OCI-LY1 (cell line): Measurements from ENCODE around the gene PLEKHH1.

Experiments
- H2AFZ ChIP-seq: fragments of 200-600 bp; sonication (generic), shearing (Covaris generic); 2 replicates; pipeline ENCODE4 v1.6.0; 2014; ENCODE audit warnings: antibody characterized with exemption, mild to moderate bottlenecking, low read length
- H3F3A ChIP-seq: fragments of 200-600 bp; sonication (generic), shearing (Covaris generic); 2 replicates; pipeline ENCODE4 v1.6.0; 2014; ENCODE audit warnings: mild to moderate bottlenecking, antibody characterized with exemption, low read length, moderate library complexity; ENCODE audit not compliant: insufficient read depth
- H3K27ac ChIP-seq: fragments of 200-600 bp; sonication (generic); 2 replicates; pipeline ENCODE4 v1.5.1; 2014; ENCODE audit warnings: low read length, mixed run types, mild to moderate bottlenecking, low read depth; ENCODE audit not compliant: poor library complexity, severe bottlenecking
- H3K27me3 ChIP-seq: fragments of 200-600 bp; sonication (generic); 2 replicates; pipeline ENCODE4 v1.6.0; 2014; ENCODE audit warnings: antibody characterized with exemption, mild to moderate bottlenecking, low read length, moderate library complexity; ENCODE audit not compliant: insufficient read depth
- H3K36me3 ChIP-seq: fragments of 200-600 bp; sonication (generic); 2 replicates; pipeline ENCODE4 v1.6.1; 2014; ENCODE audit warnings: mild to moderate bottlenecking, antibody characterized with exemption, low read length, moderate library complexity, mixed read lengths; ENCODE audit not compliant: insufficient read depth
- H3K4me1 ChIP-seq: fragments of 200-600 bp; sonication (generic); 2 replicates; pipeline ENCODE4 v1.5.1; 2014; ENCODE audit warnings: mild to moderate bottlenecking, low read length, moderate library complexity; ENCODE audit not compliant: insufficient read depth, severe bottlenecking
- H3K4me2 ChIP-seq: fragments of 200-600 bp; sonication (generic), shearing (Covaris generic); 2 replicates; pipeline ENCODE4 v1.6.1; 2014; ENCODE audit warnings: low read length
- H3K4me3 ChIP-seq: fragments of 200-600 bp; sonication (generic); 2 replicates; pipeline ENCODE4 v1.5.1; 2014; ENCODE audit warnings: low read length, low read depth, mild to moderate bottlenecking, mixed read lengths; ENCODE audit not compliant: poor library complexity, severe bottlenecking
- H3K79me2 ChIP-seq: fragments of 200-600 bp; shearing (Covaris generic); 2 replicates; pipeline ENCODE4 v1.6.1; 2016; ENCODE audit warnings: mixed run types, low read length, mixed read lengths; ENCODE audit not compliant: insufficient read depth
- H3K9ac ChIP-seq: fragments of 200-600 bp; sonication (generic), shearing (Covaris generic); 2 replicates; pipeline ENCODE4 v1.6.1; 2014; ENCODE audit warnings: mild to moderate bottlenecking, low read length, mixed read lengths
- H3K9me2 ChIP-seq: fragments of 200-600 bp; sonication (generic), shearing (Covaris generic); 2 replicates; pipeline ENCODE4 v1.6.1; 2014; ENCODE audit warnings: low read depth, mild to moderate bottlenecking, low read length, mixed read lengths
- H3K9me3 ChIP-seq: fragments of 200-600 bp; shearing (Covaris generic); 2 replicates; pipeline ENCODE4 v1.6.1; 2014; ENCODE audit warnings: low read length, mixed read lengths
- H4K20me1 ChIP-seq: fragments of 200-600 bp; sonication (generic), shearing (Covaris generic); 2 replicates; pipeline ENCODE4 v1.6.0; 2016; ENCODE audit warnings: mild to moderate bottlenecking, low read length; ENCODE audit not compliant: insufficient read depth
- CTCF ChIP-seq: fragments of 200-600 bp; sonication (generic), shearing (Covaris generic); IDR thresholded peaks from 2 replicates; pipeline ENCODE4 v1.5.1; 2017; ENCODE audit warnings: mild to moderate bottlenecking, antibody characterized with exemption, low read length, moderate library complexity, mixed read lengths
- EZH2 ChIP-seq: fragments of 200-600 bp; sonication (generic), shearing (Covaris generic); IDR thresholded peaks from 2 replicates; pipeline ENCODE4 v1.8.0; 2017; ENCODE audit warnings: borderline replicate concordance, mixed run types, mild to moderate bottlenecking, antibody characterized with exemption, low read length, moderate library complexity, mixed read lengths

Gene PLEKHH1

GRCh38 chr14:67627519-67627918, 94.4 kb downstream of the PLEKHH1 start:
- no peak for TF ChIP-seq CTCF
- TF ChIP-seq EZH2, result no peak
- H3K9ac ChIP-seq, result no peak overlapping the region
- H2AFZ ChIP-seq, result no peak overlapping the region
- H3K27ac ChIP-seq, result no peak overlapping the region
- H3K27me3 ChIP-seq, result no peaks in the 10 kb centered on the region
- no peaks in the 10 kb centered on the region for H3F3A ChIP-seq
- H3K79me2 ChIP-seq, result no peaks in the 10 kb centered on the region
- H3K9me3 ChIP-seq, result peaks cover 4% of the 10 kb centered on the region; the same call in 1 of the 2 replicates
- no peaks in the 10 kb centered on the region; the same call in 1 of the 2 replicates for H3K36me3 ChIP-seq
- no peaks in the 10 kb centered on the region for H3K9me2 ChIP-seq
- peaks cover 6% of the 10 kb centered on the region for H3K4me1 ChIP-seq
- no peak overlapping the region for H3K4me3 ChIP-seq
- no peaks in the 10 kb centered on the region for H4K20me1 ChIP-seq
- no peak overlapping the region for H3K4me2 ChIP-seq

- Histone ChIP-seq H2AFZ (no peak overlapping the region), H3K4me3 (no peak overlapping the region), H3K36me3 (no peaks in the 10 kb centered on the region), H3K9me3 (no peaks in the 10 kb centered on the region), H3K79me2 (no peaks in the 10 kb centered on the region), H3K27me3 (no peaks in the 10 kb centered on the region), H4K20me1 (no peaks in the 10 kb centered on the region), H3K27ac (no peak overlapping the region), H3K4me1 (no peaks in the 10 kb centered on the region), H3K9ac (no peak overlapping the region), H3K9me2 (no peaks in the 10 kb centered on the region), H3F3A (no peaks in the 10 kb centered on the region), H3K4me2 (no peak overlapping the region)
- no peak for TF ChIP-seq EZH2
Observed at GRCh38 chr14:67630186-67630585, 97.1 kb downstream of the PLEKHH1 start.

GRCh38 chr14:67630938-67631337, 97.8 kb downstream of the PLEKHH1 start:
- no peaks in the 10 kb centered on the region for H4K20me1 ChIP-seq
- no peaks in the 10 kb centered on the region for H3K79me2 ChIP-seq
- TF ChIP-seq CTCF, result no peak
- TF ChIP-seq EZH2, result no peak
- H3K9me2 ChIP-seq, result no peaks in the 10 kb centered on the region
- no peak overlapping the region for H3K4me2 ChIP-seq
- H3F3A ChIP-seq, result no peaks in the 10 kb centered on the region
- H3K27ac ChIP-seq, result no peak overlapping the region
- H2AFZ ChIP-seq, result no peak overlapping the region
- no peaks in the 10 kb centered on the region for H3K4me1 ChIP-seq
- no peak overlapping the region for H3K4me3 ChIP-seq
- no peak overlapping the region for H3K9ac ChIP-seq
- H3K36me3 ChIP-seq, result no peaks in the 10 kb centered on the region
- H3K9me3 ChIP-seq, result no peaks in the 10 kb centered on the region
- H3K27me3 ChIP-seq, result no peaks in the 10 kb centered on the region

GRCh38 chr14:67633451-67634147, 100.5 kb downstream of the PLEKHH1 start:
- Histone ChIP-seq H3K4me3 (no peak overlapping the region), H3K9ac (no peak overlapping the region), H3K27me3 (no peaks in the 10 kb centered on the region), H3K36me3 (no peaks in the 10 kb centered on the region), H3K27ac (no peak overlapping the region), H3K9me2 (no peaks in the 10 kb centered on the region), H3K9me3 (no peaks in the 10 kb centered on the region), H3K4me1 (peaks cover 5% of the 10 kb centered on the region), H3F3A (no peaks in the 10 kb centered on the region), H3K79me2 (no peaks in the 10 kb centered on the region), H4K20me1 (no peaks in the 10 kb centered on the region), H3K4me2 (no peak overlapping the region), H2AFZ (no peak overlapping the region)
- TF ChIP-seq CTCF (no peak), EZH2 (no peak)
